ENCODE measurements around the gene ACOXL.
A peak's percentile ranks its signal among the peaks of the same experiment; 100 is the strongest.

The ACOXL gene

DNA sequence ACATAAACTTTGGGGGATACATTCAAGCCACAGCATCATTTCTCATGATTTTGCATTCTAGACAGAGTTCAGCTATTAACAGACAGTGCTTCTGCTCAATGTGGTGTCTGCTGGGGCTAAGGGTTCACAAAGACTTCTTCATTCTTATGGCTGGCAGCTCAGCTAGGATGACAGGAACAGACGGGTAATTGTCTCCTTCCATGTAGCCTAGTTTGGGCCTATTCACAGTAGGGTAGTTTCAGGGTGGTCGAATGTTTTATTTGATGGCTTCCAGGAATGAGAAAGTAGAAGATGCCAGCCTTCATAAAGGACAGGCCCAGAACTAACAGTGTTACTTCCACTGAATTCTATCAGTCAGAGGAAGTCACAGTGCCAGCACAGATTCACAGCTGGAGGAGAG lies 362.3 kb downstream of the ACOXL start:
- no peak for DNase-seq

DNA sequence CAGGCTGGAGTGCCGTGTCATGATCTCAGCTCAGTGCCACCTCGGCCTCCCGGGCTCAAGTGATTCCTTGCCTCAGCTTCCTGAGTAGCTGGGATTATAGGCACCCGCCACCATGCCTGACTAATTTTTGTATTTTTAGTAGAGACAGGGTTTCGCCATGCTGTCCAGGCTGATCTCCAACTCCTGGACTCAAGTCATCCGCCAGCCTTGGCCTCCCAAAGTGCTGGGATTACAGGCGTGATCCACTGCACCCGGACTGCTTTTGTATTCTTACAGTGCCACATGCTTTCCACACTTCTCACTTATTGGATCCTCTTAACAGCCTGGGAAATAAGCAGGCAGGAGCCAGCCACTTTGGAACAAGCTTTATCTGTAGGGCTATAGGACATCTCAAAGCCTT lies 363.1 kb downstream of the ACOXL start:
- DNase-seq, result no peak

DNA sequence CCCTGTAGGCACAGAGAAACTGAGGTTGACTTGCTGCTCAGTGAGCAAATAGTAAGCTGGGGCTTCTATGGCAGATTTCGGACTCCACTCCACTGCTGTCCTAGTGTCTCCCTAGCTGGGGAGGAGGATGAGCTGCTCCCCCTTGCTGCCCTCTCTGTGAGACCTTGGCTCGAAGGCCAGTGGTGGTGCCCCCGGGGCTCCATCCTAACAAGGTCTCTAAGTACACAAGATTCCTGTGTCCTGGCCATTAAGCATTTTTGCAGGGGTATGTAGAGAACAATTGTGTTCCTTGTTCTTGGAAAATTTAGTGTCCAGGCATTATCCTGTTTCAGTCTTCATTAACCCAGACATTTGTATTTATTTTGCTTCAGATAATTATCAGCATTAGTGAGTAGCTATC lies 367.0 kb downstream of the ACOXL start:
- no peak for DNase-seq

- DNase-seq, result no peak
Observed at GRCh38 chr2:111100087-111100764, 367.9 kb downstream of the ACOXL start.

- no peak for DNase-seq
Observed at GRCh38 chr2:111100765-111101162, 368.4 kb downstream of the ACOXL start.

GRCh38 chr2:111101592-111101991 lies 369.2 kb downstream of the ACOXL start:
- DNase-seq, result no peak

GRCh38 chr2:111102216-111102615 lies 369.8 kb downstream of the ACOXL start:
- no peak for DNase-seq

GRCh38 chr2:111105926-111106325 lies 373.6 kb downstream of the ACOXL start:
- no peak for DNase-seq

DNA sequence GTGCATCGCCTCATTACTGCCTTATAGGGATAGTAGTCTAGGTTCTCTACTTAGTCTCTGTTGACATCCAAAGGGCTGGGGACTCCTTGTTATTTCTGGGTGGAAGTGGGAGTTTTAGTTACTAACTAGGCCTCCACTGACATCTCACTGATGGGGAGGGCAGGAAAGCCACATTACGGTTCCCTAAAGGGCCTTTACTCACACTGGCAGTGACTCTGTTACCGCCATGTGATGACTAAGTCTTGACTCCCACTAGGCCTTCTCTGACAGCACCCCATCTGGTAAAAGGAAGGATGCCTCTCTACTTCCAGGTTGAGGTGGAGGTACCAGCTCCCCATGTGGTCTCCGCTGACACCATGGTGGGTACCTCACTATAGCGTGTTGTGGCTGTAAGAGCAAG lies 374.3 kb downstream of the ACOXL start:
- DNase-seq, result no peak

GRCh38 chr2:111108745-111109271 lies 376.4 kb downstream of the ACOXL start:
- no peak for DNase-seq

- DNase-seq, result no peak
Observed at GRCh38 chr2:111111101-111111755, 378.9 kb downstream of the ACOXL start.

DNA sequence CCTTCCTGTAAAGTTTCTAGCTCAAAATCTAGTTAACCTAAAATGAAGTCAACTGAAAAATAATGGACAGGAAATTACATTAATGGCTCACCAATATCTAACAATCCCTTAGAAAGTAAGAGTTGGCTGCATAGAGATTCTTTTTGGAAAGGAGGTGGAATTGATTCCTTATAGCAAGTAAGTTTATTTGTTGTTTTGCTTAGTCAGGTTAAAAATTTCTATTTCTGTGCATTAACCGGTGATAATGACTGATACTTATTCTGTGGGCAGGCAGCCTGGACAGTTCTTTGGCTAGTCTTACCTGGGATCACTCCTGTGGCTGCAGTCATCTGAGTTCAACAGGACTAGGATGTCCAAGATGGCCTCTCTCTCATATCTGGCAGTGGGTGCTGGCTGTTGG lies 381.5 kb downstream of the ACOXL start:
- no peak for DNase-seq

GRCh38 chr2:111116011-111116746 lies 383.8 kb downstream of the ACOXL start:
- DNase-seq, result no peak

DNA sequence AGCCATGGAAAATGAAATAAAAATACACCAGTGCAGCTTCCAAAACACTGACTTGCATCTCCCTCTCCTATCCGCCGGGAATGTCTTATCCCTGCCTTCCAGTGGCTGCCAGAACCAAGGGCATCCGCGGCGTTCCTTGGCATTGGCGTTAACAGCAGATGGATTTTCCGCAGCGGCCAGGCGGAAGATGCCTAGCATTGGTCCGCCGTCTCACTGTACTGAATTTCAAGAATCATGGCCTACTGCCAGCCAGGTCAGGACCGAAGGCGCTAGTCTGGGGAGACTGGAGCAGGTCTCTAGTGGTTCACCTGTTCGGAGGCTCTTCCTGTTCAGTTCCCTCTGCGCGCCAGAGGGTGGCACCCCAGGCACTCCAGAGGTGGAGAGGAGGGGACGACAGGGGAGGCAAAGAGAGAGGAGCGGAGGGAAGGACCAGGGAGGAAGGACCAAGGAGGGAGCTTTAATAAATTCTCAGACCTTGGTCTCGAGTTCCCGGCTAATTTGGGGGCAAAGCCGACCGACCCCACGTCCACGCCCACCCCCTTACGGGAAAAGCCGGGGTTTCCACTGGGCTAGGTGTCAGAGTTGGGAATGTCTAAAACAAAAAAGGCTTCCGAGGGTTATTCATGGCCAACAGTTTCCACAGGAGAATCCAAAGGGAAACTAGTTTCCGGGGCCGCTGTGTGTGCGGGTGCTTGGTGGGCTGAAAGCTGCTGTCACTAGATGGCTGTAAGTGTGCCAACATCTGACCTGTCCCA lies 384.6 kb downstream of the ACOXL start:
- DNase-seq, result peak; percentile 77

DNA sequence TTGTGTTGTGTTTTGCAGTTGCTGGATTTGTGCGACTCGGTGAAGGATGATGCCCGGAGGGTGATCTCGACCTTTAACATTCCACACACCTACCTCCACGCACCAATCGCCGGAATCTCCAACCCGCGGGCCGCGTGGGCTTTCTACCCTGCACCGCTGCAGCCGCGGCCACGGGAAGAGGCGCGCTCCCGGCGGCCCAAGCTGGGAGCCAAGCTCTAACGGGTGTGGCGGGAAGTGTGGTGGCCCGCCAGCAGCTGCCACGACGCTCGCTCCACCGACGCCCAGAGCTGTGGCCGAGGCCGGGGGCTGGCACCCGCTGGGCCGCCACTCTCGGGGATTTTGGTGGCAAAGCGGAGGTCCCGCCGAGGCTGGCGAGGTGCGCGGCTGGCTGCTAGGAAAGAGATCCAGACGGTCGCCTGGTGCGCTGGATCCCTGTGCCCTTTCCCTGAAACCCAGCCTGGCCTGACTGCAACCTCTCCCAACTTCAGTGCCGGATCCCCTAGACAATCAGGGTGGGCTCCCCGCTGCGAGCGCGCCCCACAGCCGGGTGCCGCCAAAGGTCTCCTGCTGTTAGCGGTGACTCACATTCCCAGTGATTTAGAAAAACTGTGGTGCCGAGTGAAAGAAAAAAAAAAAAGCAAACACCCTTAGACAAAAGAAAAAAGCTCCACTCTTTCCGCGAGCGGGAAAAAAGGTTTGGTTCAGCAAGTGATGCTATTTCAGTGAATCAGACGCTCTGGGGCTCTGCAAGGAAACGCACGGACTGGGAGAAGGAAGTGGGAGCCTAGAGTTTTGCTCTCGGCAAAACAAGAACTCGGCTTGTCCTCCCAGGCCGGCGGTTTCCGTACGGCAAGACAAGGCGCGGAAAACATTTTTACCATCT lies 385.5 kb downstream of the ACOXL start:
- no peak for DNase-seq

GRCh38 chr2:111118481-111118980 lies 386.2 kb downstream of the ACOXL start:
- no peak for DNase-seq

DNA sequence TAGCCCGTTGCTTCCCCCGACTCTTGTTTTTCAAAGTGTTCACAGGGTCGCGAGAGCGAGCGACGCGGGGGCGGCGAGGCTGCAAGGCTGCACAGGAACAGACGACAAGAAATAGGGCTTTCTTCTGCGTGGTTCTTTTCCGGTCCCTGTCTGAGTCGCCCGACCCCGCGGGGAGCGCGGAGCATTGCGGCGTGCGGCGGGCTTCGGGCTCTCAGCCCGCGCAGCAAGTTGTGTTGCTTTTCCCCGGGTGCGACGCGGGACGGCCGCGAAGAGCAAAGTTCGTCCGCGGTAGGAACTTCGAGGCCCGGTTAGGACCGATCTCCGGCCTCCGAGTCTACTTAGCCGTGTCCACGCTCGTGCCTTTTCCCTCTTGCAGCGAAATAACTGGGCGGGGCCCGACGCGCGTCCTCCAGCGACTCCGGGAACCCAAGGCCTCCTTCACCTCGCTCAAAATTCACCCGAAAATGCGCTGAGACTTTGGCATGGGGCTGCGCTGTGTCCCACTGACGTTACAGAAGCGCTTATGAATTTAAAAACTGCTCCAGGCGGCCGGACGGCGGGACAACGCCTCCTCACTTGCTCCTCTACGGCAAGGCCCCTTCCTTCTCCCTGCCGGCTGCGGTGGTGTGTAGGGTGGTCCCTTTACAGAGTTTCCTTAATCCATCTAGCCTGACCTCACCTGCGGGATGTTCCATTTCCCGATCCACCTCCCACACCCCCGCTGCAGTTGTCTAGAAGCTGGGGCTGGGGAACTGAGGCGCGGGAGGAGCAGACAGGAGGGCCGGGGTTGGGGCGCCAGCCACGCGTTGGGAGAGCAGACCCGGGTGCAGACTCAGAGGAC lies 386.8 kb downstream of the ACOXL start:
- DNase-seq, result no peak

GRCh38 chr2:111119822-111120252 lies 387.5 kb downstream of the ACOXL start:
- DNase-seq, result no peak

DNA sequence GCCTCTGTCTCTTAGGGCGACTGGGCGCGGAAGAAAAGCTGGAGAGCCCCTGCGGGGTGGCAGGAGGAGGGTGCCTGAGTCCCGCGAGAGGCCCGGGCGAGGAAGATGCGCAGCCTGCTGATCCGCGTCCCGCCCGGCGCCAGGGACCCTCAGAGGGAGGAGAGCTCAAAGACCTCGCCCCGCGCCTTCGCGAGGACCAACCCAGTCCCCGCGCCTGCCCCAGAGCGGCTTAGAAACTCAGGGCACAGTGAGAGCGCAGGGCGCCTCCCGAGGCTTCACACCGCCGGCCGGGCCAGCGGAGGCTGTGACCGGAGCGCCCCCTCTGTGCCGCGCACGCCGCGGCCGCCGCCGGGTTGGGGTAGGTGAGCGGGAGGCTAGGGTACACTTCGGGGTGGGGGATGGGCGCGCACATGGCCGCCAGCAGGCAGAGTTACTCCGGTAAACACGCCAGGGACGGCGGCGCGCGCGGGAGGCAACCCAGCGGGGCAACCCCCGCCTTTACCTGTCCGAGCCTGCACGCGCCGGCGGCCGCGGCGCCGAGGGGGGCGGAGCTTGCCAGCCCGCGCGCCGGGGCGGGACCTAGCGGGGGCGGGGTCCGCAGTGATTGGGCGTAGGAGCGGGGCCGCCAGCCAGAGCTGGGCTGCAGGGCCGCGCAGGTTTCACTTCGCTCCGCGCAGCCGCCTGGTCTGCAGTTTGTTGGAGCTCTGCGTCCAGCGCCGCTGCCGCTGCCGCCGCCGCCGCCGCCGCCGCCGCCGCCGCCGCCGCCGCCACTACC lies 388.1 kb downstream of the ACOXL start, which contains the start of gene BCL2L11:
TSS of gene BCL2L11 (plus strand) at position 662 of the 775 bp plus-strand sequence. CDS start 2,832 bp downstream, outside the sequence.
- DNase-seq, result peak; percentile 89

Data from NCI-H2227 treated with DMSO at 0.1 percent for 48 hours (cell line).